CD14-positive monocyte (primary cell): ENCODE results near the gene TRIP6. TPM values are rescaled to one million over a fixed set of nuclear protein-coding genes. Genes with fewer than 3 reads are reported as not detected.

Experiments used
- DNase-seq, 3 donors: peaks; one replicate each; pipeline ENCODE4 v3.0.0-alpha.2; 2011 to 2022
- H2AFZ ChIP-seq: 2 replicates; pipeline ENCODE4 v1.6.0; 2012; ENCODE audit warnings: mild to moderate bottlenecking, low read depth, low read length, inconsistent platforms; ENCODE audit not compliant: insufficient read depth, poor library complexity, severe bottlenecking
- H3K27ac ChIP-seq, 2 donors: 1 replicate in 1 of 2; 2 replicates in 1 of 2; pipeline ENCODE4 v1.5.1; 2012 to 2013; ENCODE audit warnings: low read length in 2 of 2, control low read depth in 1 of 2, inconsistent platforms in 1 of 2, low read depth in 1 of 2, mild to moderate bottlenecking in 1 of 2
- H3K27me3 ChIP-seq, 2 donors: one replicate each; pipeline versions ENCODE4 v1.6.0 to v1.6.1; 2011 to 2013; ENCODE audit warnings: low read length in 2 of 2; ENCODE audit not compliant: control insufficient read depth in 2 of 2, insufficient read depth in 2 of 2
- H3K36me3 ChIP-seq, 2 donors: replicated peaks in 1 of 2; 1 replicate in 1 of 2; 2 replicates in 1 of 2; pipeline versions ENCODE4 v1.5.1 to v1.6.1; 2012 to 2013; ENCODE audit warnings: low read length in 2 of 2, control low read depth in 1 of 2, inconsistent platforms in 1 of 2, mild to moderate bottlenecking in 1 of 2; ENCODE audit not compliant: insufficient read depth in 2 of 2, control insufficient read depth in 1 of 2
- H3K4me1 ChIP-seq, 2 donors: 1 replicate in 1 of 2; 2 replicates in 1 of 2; pipeline versions ENCODE4 v1.5.1 to v1.6.1; 2012 to 2013; ENCODE audit warnings: low read length in 2 of 2, control low read depth in 1 of 2, inconsistent platforms in 1 of 2, mild to moderate bottlenecking in 1 of 2, moderate library complexity in 1 of 2; ENCODE audit not compliant: insufficient read depth in 2 of 2, control insufficient read depth in 1 of 2
- H3K4me2 ChIP-seq: replicated peaks from 2 replicates; pipeline ENCODE3; 2012; ENCODE audit warnings: low read length, moderate library complexity, mild to moderate bottlenecking; ENCODE audit not compliant: poor library complexity, severe bottlenecking; ENCODE audit errors: extremely low read depth
- H3K4me3 ChIP-seq, 3 experiments: fragments of 200-600 bp in 1 of 3; sonication (generic) in 1 of 3; replicated peaks in 1 of 3; 1 replicate in 2 of 3; 2 replicates in 1 of 3; pipeline ENCODE4 v1.5.1; 2011 to 2013; ENCODE audit warnings: low read length in 3 of 3, mild to moderate bottlenecking in 3 of 3, control low read depth in 2 of 3, low read depth in 2 of 3, inconsistent platforms in 1 of 3, moderate library complexity in 1 of 3
- H3K79me2 ChIP-seq: 2 replicates; pipeline ENCODE4 v1.6.0; 2012; ENCODE audit warnings: mild to moderate bottlenecking, control low read depth, inconsistent platforms, low read length, moderate library complexity; ENCODE audit not compliant: insufficient read depth
- H3K9ac ChIP-seq: 2 replicates; pipeline ENCODE4 v1.6.0; 2017; ENCODE audit warnings: low read length, mild to moderate bottlenecking; ENCODE audit not compliant: insufficient read depth, poor library complexity, severe bottlenecking
- H3K9me3 ChIP-seq, 2 donors: replicated peaks in 1 of 2; 1 replicate in 1 of 2; 2 replicates in 1 of 2; pipeline versions ENCODE4 v1.5.1 to v1.6.1; 2012 to 2013; ENCODE audit warnings: low read length in 2 of 2, control low read depth in 1 of 2; ENCODE audit not compliant: control insufficient read depth in 1 of 2, insufficient read depth in 1 of 2
- H4K20me1 ChIP-seq: 2 replicates; pipeline ENCODE4 v1.6.0; 2012; ENCODE audit warnings: mild to moderate bottlenecking, low read length, control low read depth, moderate library complexity; ENCODE audit not compliant: insufficient read depth
- H3K27ac Mint-ChIP-seq, 7 donors: one replicate each; pipeline ENCODE4 v1.8.0; 2020; ENCODE audit warnings: mild to moderate bottlenecking in 7 of 7, mixed read lengths in 7 of 7, moderate library complexity in 6 of 7, inconsistent platforms in 2 of 7
- H3K27me3 Mint-ChIP-seq, 3 donors: one replicate each; pipeline ENCODE4 v1.8.0; 2021 to 2022; ENCODE audit warnings: low read depth in 3 of 3, mild to moderate bottlenecking in 3 of 3, mixed read lengths in 3 of 3, moderate library complexity in 3 of 3, inconsistent platforms in 1 of 3
- H3K36me3 Mint-ChIP-seq, 2 donors: one replicate each; pipeline ENCODE4 v1.8.0; 2020; ENCODE audit warnings: mixed read lengths in 2 of 2, inconsistent platforms in 1 of 2, mild to moderate bottlenecking in 1 of 2
- H3K4me1 Mint-ChIP-seq: one replicate; pipeline ENCODE4 v1.8.0; 2020; ENCODE audit warnings: mild to moderate bottlenecking, mixed read lengths
- H3K4me3 Mint-ChIP-seq, 2 donors: one replicate each; pipeline ENCODE4 v1.8.0; 2020; ENCODE audit warnings: mild to moderate bottlenecking in 2 of 2, mixed read lengths in 2 of 2, moderate library complexity in 1 of 2
- H3K9me3 Mint-ChIP-seq, 7 donors: one replicate each; pipeline ENCODE4 v1.8.0; 2020 to 2022; ENCODE audit warnings: mixed read lengths in 7 of 7, mild to moderate bottlenecking in 6 of 7, moderate library complexity in 6 of 7, inconsistent platforms in 2 of 7
- CTCF ChIP-seq: fragments of 200-600 bp; IDR thresholded peaks from one replicate; pipeline ENCODE4 v1.8.0; 2022; ENCODE audit warnings: antibody characterized with exemption, mild to moderate bottlenecking
- WGBS: methylation state at CpG from one replicate; pipeline ENCODE4 v1.1.5; 2013; ENCODE audit warnings: missing lambda C conversion rate; ENCODE audit not compliant: insufficient coverage; 5-methylcytosine and 5-hydroxymethylcytosine counted together
- intact Hi-C, 2 donors: fragments of 100-400 bp; cut with micrococcal nuclease; formaldehyde crosslinking; loops; one replicate each; pipeline versions ENCODE4 v1.15.0 to v1.15.1; 2023
- polyA plus RNA-seq, 3 donors: library from polyadenylated mRNA; depleted of rRNA in 1 of 3; unstranded in 2 of 3; stranded (reverse) in 1 of 3; fragments of 300-500 nt in 2 of 3; fragments of >200 nt in 1 of 3; fragmentation: Illumina TruSeq in 2 of 3; gene quantifications; 1 replicate in 2 of 3; 2 replicates in 1 of 3; pipeline ENCODE4 v1.2.3, GENCODE V29; 2012 to 2021

The TRIP6 gene
- polyA plus RNA-seq, 3 donors = 1.9 to 5.9 (median 5.8) TPM

- peaks cover 69% of the 10 kb centered on the region for H3K79me2 ChIP-seq
- no peak for DNase-seq
- no peak overlapping the region for H3K4me3 ChIP-seq
- H3K27me3 ChIP-seq = no peaks in the 10 kb centered on the region
- no peak overlapping the region for H3K4me3 Mint-ChIP-seq
- H3K27me3 Mint-ChIP-seq = peaks cover 0 to 6% (median 0%) of the 10 kb centered on the region in 3 donors
- TF ChIP-seq CTCF = no peak
- no peak overlapping the region for H2AFZ ChIP-seq
- 100% methylated on average over 4 of the region's 6 CpGs for WGBS
- H3K9me3 ChIP-seq = no peaks in the 10 kb centered on the region
- no peak overlapping the region for H3K4me2 ChIP-seq
- H3K36me3 ChIP-seq = peaks cover 32 to 62% of the 10 kb centered on the region in 2 donors
- H3K36me3 Mint-ChIP-seq = peaks cover 60 to 68% of the 10 kb centered on the region in 2 donors
- peak overlapping the region in 1 of 7 donors; percentile 76 for H3K27ac Mint-ChIP-seq
- H3K4me1 ChIP-seq = peaks cover 22 to 30% of the 10 kb centered on the region in 2 donors
- peaks cover 80% of the 10 kb centered on the region for H4K20me1 ChIP-seq
- no peak overlapping the region for H3K27ac ChIP-seq
- H3K4me1 Mint-ChIP-seq = peaks cover 26% of the 10 kb centered on the region
- intact Hi-C loops = no loop called here
- no peak overlapping the region for H3K9ac ChIP-seq
- peaks cover 0 to 5% (median 0%) of the 10 kb centered on the region in 7 donors for H3K9me3 Mint-ChIP-seq
These were observed 11.5 kb downstream of the TRIP6 start for GRCh38 chr7:100878685-100879084.

GRCh38 chr7:100879685-100880261, 12.6 kb downstream of the TRIP6 start:
- Histone ChIP-seq H3K79me2 (peaks cover 69% of the 10 kb centered on the region), H4K20me1 (peaks cover 87% of the 10 kb centered on the region), H3K9ac (no peak overlapping the region), H2AFZ (no peak overlapping the region), H3K4me3 (no peak overlapping the region), H3K4me1 (peaks cover 12 to 20% of the 10 kb centered on the region in 2 donors), H3K9me3 (no peaks in the 10 kb centered on the region), H3K27ac (no peak overlapping the region), H3K36me3 (peaks cover 42 to 73% of the 10 kb centered on the region in 2 donors), H3K4me2 (no peak overlapping the region), H3K27me3 (no peaks in the 10 kb centered on the region)
- WGBS = 85% methylated on average over 10 of the region's 11 CpGs
- intact Hi-C loops = no loop called here
- no peak for TF ChIP-seq CTCF
- no peak for DNase-seq
- no peak overlapping the region for H3K4me3 Mint-ChIP-seq
- H3K36me3 Mint-ChIP-seq = peaks cover 70 to 78% of the 10 kb centered on the region in 2 donors
- peaks cover 0 to 8% (median 1%) of the 10 kb centered on the region in 3 donors for H3K27me3 Mint-ChIP-seq
- peak overlapping the region in 2 of 7 donors; percentile 31 to 32 for H3K27ac Mint-ChIP-seq
- peaks cover 22% of the 10 kb centered on the region for H3K4me1 Mint-ChIP-seq
- H3K9me3 Mint-ChIP-seq = peaks cover 0 to 2% (median 0%) of the 10 kb centered on the region in 7 donors
